NCI-H2081 (cell line): ENCODE measurements around the gene TC2N.
A peak's percentile ranks its signal among the peaks of the same experiment; 100 is the strongest.
"Not testable (repeated sequence)": the region's sequence is repeated elsewhere in the genome, so short reads cannot be mapped to it uniquely, and the experiment has no call there.

ENCODE experiments used
- DNase-seq, 2 experiments: peaks; one replicate each; lab custom pipeline; 2025; lab: John Stamatoyannopoulos, UW

TC2N gene

GRCh38 chr14:91889477-91890211, 22.3 kb upstream of the TC2N start:
- peak; percentile 43 to 81 for DNase-seq

GRCh38 chr14:91888641-91889476, 21.5 kb upstream of the TC2N start:
- DNase-seq, result no peak

- DNase-seq, result no peak
These were observed 19.6 kb upstream of the TC2N start for GRCh38 chr14:91886961-91887360.

- DNase-seq, result no peak
These were observed 18.5 kb upstream of the TC2N start for GRCh38 chr14:91885839-91886238.

GRCh38 chr14:91885113-91885712, 17.9 kb upstream of the TC2N start:
- no peak for DNase-seq

GRCh38 chr14:91884664-91885063, 17.3 kb upstream of the TC2N start:
- DNase-seq, result no peak

GRCh38 chr14:91883753-91884152, 16.4 kb upstream of the TC2N start:
- no peak for DNase-seq

GRCh38 chr14:91882776-91883175, 15.4 kb upstream of the TC2N start:
- DNase-seq, result no peak

GRCh38 chr14:91882369-91882768, 15.0 kb upstream of the TC2N start:
- no peak for DNase-seq

- no peak for DNase-seq
These were observed 11.9 kb upstream of the TC2N start for GRCh38 chr14:91879196-91879595.

GRCh38 chr14:91878274-91878673, 10.9 kb upstream of the TC2N start:
- DNase-seq, result no peak

GRCh38 chr14:91877376-91877915, 10.1 kb upstream of the TC2N start:
- DNase-seq, result no peak

GRCh38 chr14:91876492-91876891, 9.2 kb upstream of the TC2N start:
- no peak for DNase-seq

GRCh38 chr14:91875525-91876286, 8.4 kb upstream of the TC2N start:
- DNase-seq, result no peak

GRCh38 chr14:91873471-91874415, 6.4 kb upstream of the TC2N start:
- DNase-seq, result peak in 1 of 2 experiments; percentile 21

GRCh38 chr14:91872517-91873470, 5.5 kb upstream of the TC2N start:
- DNase-seq, result no peak

GRCh38 chr14:91872011-91872501, 4.7 kb upstream of the TC2N start:
- no peak for DNase-seq

- DNase-seq, result not testable (repeated sequence)
These were observed 4.1 kb upstream of the TC2N start for GRCh38 chr14:91871401-91871800.

- DNase-seq, result no peak
These were observed 3.6 kb upstream of the TC2N start for GRCh38 chr14:91870890-91871289.
